OCI-LY1 (cell line): Measurements from ENCODE around the gene FBXW12.

ENCODE experiments used
- H2AFZ ChIP-seq: fragments of 200-600 bp; sonication (generic), shearing (Covaris generic); 2 replicates; pipeline ENCODE4 v1.6.0; 2014; ENCODE audit warnings: antibody characterized with exemption, mild to moderate bottlenecking, low read length
- H3F3A ChIP-seq: fragments of 200-600 bp; sonication (generic), shearing (Covaris generic); 2 replicates; pipeline ENCODE4 v1.6.0; 2014; ENCODE audit warnings: mild to moderate bottlenecking, antibody characterized with exemption, low read length, moderate library complexity; ENCODE audit not compliant: insufficient read depth
- H3K27ac ChIP-seq: fragments of 200-600 bp; sonication (generic); 2 replicates; pipeline ENCODE4 v1.5.1; 2014; ENCODE audit warnings: low read length, mixed run types, mild to moderate bottlenecking, low read depth; ENCODE audit not compliant: poor library complexity, severe bottlenecking
- H3K27me3 ChIP-seq: fragments of 200-600 bp; sonication (generic); 2 replicates; pipeline ENCODE4 v1.6.0; 2014; ENCODE audit warnings: antibody characterized with exemption, mild to moderate bottlenecking, low read length, moderate library complexity; ENCODE audit not compliant: insufficient read depth
- H3K36me3 ChIP-seq: fragments of 200-600 bp; sonication (generic); 2 replicates; pipeline ENCODE4 v1.6.1; 2014; ENCODE audit warnings: mild to moderate bottlenecking, antibody characterized with exemption, low read length, moderate library complexity, mixed read lengths; ENCODE audit not compliant: insufficient read depth
- H3K4me1 ChIP-seq: fragments of 200-600 bp; sonication (generic); 2 replicates; pipeline ENCODE4 v1.5.1; 2014; ENCODE audit warnings: mild to moderate bottlenecking, low read length, moderate library complexity; ENCODE audit not compliant: insufficient read depth, severe bottlenecking
- H3K4me2 ChIP-seq: fragments of 200-600 bp; sonication (generic), shearing (Covaris generic); 2 replicates; pipeline ENCODE4 v1.6.1; 2014; ENCODE audit warnings: low read length
- H3K4me3 ChIP-seq: fragments of 200-600 bp; sonication (generic); 2 replicates; pipeline ENCODE4 v1.5.1; 2014; ENCODE audit warnings: low read length, low read depth, mild to moderate bottlenecking, mixed read lengths; ENCODE audit not compliant: poor library complexity, severe bottlenecking
- H3K79me2 ChIP-seq: fragments of 200-600 bp; shearing (Covaris generic); 2 replicates; pipeline ENCODE4 v1.6.1; 2016; ENCODE audit warnings: mixed run types, low read length, mixed read lengths; ENCODE audit not compliant: insufficient read depth
- H3K9ac ChIP-seq: fragments of 200-600 bp; sonication (generic), shearing (Covaris generic); 2 replicates; pipeline ENCODE4 v1.6.1; 2014; ENCODE audit warnings: mild to moderate bottlenecking, low read length, mixed read lengths
- H3K9me2 ChIP-seq: fragments of 200-600 bp; sonication (generic), shearing (Covaris generic); 2 replicates; pipeline ENCODE4 v1.6.1; 2014; ENCODE audit warnings: low read depth, mild to moderate bottlenecking, low read length, mixed read lengths
- H3K9me3 ChIP-seq: fragments of 200-600 bp; shearing (Covaris generic); 2 replicates; pipeline ENCODE4 v1.6.1; 2014; ENCODE audit warnings: low read length, mixed read lengths
- H4K20me1 ChIP-seq: fragments of 200-600 bp; sonication (generic), shearing (Covaris generic); 2 replicates; pipeline ENCODE4 v1.6.0; 2016; ENCODE audit warnings: mild to moderate bottlenecking, low read length; ENCODE audit not compliant: insufficient read depth
- EZH2 ChIP-seq: fragments of 200-600 bp; sonication (generic), shearing (Covaris generic); IDR thresholded peaks from 2 replicates; pipeline ENCODE4 v1.8.0; 2017; ENCODE audit warnings: borderline replicate concordance, mixed run types, mild to moderate bottlenecking, antibody characterized with exemption, low read length, moderate library complexity, mixed read lengths
- TF ChIP-seq, protein P1 (sequence below): fragments of 200-600 bp; sonication (generic), shearing (Covaris generic); IDR thresholded peaks from 2 replicates; pipeline ENCODE4 v1.5.1; 2017; ENCODE audit warnings: mild to moderate bottlenecking, antibody characterized with exemption, low read length, moderate library complexity, mixed read lengths

FBXW12 gene

DNA sequence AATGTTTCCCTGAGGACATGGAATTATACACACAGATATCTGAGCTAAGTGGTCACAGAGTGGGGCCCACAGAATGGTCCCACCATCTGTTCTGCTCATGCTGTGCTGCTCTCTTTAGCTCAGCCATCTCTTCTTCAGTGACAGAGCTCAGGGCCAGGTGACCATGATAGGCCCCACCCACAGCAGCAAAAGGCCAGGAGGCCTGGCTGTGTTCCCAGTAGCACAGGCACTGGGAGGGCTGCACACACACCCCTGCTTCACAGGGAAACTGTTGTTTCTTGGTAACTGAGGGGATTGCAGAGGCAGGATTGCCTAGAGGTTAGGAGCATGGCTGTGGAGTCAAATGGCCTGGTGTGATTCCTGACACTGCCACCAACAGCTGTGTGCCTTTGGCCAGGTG lies 4.8 kb upstream of the FBXW12 start:
- Histone ChIP-seq H4K20me1 (no peaks in the 10 kb centered on the region), H3K36me3 (no peaks in the 10 kb centered on the region; the same call in 1 of the 2 replicates), H3K4me3 (no peak overlapping the region), H3K9me3 (peaks cover 3% of the 10 kb centered on the region), H3K4me1 (peaks cover 29% of the 10 kb centered on the region), H3K79me2 (no peaks in the 10 kb centered on the region), H2AFZ (no peak overlapping the region), H3F3A (no peaks in the 10 kb centered on the region), H3K27ac (no peak overlapping the region), H3K9me2 (no peaks in the 10 kb centered on the region), H3K4me2 (no peak overlapping the region), H3K27me3 (no peaks in the 10 kb centered on the region), H3K9ac (no peak overlapping the region)
- no peak for TF ChIP-seq EZH2
- TF ChIP-seq, protein P1, sequence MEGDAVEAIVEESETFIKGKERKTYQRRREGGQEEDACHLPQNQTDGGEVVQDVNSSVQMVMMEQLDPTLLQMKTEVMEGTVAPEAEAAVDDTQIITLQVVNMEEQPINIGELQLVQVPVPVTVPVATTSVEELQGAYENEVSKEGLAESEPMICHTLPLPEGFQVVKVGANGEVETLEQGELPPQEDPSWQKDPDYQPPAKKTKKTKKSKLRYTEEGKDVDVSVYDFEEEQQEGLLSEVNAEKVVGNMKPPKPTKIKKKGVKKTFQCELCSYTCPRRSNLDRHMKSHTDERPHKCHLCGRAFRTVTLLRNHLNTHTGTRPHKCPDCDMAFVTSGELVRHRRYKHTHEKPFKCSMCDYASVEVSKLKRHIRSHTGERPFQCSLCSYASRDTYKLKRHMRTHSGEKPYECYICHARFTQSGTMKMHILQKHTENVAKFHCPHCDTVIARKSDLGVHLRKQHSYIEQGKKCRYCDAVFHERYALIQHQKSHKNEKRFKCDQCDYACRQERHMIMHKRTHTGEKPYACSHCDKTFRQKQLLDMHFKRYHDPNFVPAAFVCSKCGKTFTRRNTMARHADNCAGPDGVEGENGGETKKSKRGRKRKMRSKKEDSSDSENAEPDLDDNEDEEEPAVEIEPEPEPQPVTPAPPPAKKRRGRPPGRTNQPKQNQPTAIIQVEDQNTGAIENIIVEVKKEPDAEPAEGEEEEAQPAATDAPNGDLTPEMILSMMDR, result no peak

DNA sequence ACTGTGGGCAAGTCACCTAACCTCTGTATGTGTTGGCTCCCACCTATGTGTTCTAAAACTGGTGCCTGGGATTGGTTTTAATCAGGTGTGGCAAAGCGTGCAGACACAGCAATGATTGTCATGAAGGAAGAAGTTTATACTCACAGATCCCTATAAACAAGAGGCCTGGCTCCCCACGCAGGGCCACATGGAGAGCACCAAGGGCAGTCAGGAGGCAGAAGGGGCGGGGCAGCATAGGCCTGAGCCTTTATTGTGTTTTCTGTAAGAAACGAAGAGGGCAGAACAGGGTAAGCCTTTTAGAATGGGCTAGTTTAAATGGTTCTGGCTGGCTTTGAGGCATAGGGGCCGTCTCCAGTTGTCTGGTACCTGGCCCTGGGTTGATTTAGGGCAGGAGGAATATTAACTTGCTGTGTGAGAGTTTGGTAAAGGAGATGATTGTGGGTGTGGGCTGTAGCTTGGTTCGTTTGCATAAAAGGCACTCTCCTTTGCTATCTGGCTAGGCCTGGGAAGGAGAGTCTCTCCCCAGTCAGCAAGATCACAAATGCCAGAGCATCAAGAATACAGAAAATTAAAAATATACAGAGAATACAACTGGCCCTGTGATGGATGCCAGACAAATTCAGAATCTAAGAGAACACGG lies 2.2 kb upstream of the FBXW12 start:
- Histone ChIP-seq H3K4me1 (peaks cover 41% of the 10 kb centered on the region), H3F3A (no peaks in the 10 kb centered on the region), H3K4me2 (no peak overlapping the region), H3K36me3 (no peaks in the 10 kb centered on the region), H3K4me3 (no peak overlapping the region), H4K20me1 (no peaks in the 10 kb centered on the region), H3K27ac (no peak overlapping the region), H2AFZ (no peak overlapping the region), H3K27me3 (no peaks in the 10 kb centered on the region), H3K9me2 (no peaks in the 10 kb centered on the region), H3K9ac (no peak overlapping the region), H3K9me3 (no peaks in the 10 kb centered on the region), H3K79me2 (no peaks in the 10 kb centered on the region)
- TF ChIP-seq EZH2, result no peak
- TF ChIP-seq, protein P1, result no peak

DNA sequence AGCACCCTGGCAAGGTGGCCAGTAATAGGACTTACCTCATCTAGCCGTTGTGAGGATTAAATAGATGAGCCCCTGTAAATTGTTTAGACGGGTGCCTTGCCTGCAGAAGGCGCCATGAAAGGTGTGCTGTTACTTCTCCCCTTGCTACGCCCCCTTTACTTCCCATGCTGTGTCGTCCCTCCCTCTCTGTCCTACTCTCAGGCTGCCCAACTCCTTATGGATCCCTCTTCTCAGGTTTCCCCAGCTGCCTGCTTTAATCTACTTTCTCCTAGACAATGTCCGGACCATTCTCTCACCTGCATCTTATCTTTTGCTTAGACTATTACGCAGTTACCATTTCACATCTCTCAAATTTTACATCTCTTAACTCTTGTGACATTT lies 1.7 kb upstream of the FBXW12 start:
- no peak overlapping the region for H3K27ac ChIP-seq
- no peak overlapping the region for H2AFZ ChIP-seq
- TF ChIP-seq, protein P1, result no peak
- no peak for TF ChIP-seq EZH2
- no peak overlapping the region for H3K4me3 ChIP-seq
- H3K4me2 ChIP-seq, result no peak overlapping the region
- no peaks in the 10 kb centered on the region for H3K79me2 ChIP-seq
- H3K9me3 ChIP-seq, result no peaks in the 10 kb centered on the region
- H3K27me3 ChIP-seq, result no peaks in the 10 kb centered on the region
- H3K9ac ChIP-seq, result no peak overlapping the region
- no peaks in the 10 kb centered on the region for H4K20me1 ChIP-seq
- no peaks in the 10 kb centered on the region for H3F3A ChIP-seq
- H3K4me1 ChIP-seq, result peaks cover 45% of the 10 kb centered on the region
- no peaks in the 10 kb centered on the region for H3K36me3 ChIP-seq
- no peaks in the 10 kb centered on the region for H3K9me2 ChIP-seq
